Panc1 (cell line): Measurements from ENCODE around the gene CNN3. TPM values are rescaled to one million over a fixed set of nuclear protein-coding genes. Genes with fewer than 3 reads are reported as not detected.

Experiments used
- ATAC-seq: fragments of 200-7000 bp; cut with Tn5 transposase; 2 replicates; pipeline ENCODE4 v1.9.1; 2020; ENCODE audit warnings: mild to moderate bottlenecking, moderate library complexity
- BruUV-seq: library from RNA; stranded (reverse); fragments of 400-500 nt; replicated peaks from 2 replicates; lab custom pipeline; 2021; lab: Mats Ljungman, UMichigan
- CTCF ChIA-PET: fragments of 300-600 bp; sonication (Branson Sonifier 250); formaldehyde crosslinking; loops from one replicate; lab custom pipeline; 2022; ENCODE audit warnings: antibody characterized with exemption; lab: Charles Lee
- POLR2A ChIA-PET: fragments of 300-600 bp; sonication (Branson Sonifier 250); formaldehyde crosslinking; loops from one replicate; lab custom pipeline; 2022; ENCODE audit warnings: antibody characterized with exemption; lab: Charles Lee
- DNase-seq: peaks from one replicate; pipeline ENCODE4 v3.0.0-alpha.2; 2010; ENCODE audit warnings: low read depth, low spot score
- H3K27ac ChIP-seq: 2 replicates; pipeline ENCODE4 v1.5.1; 2011; ENCODE audit warnings: mild to moderate bottlenecking, low read length, inconsistent platforms
- H3K27me3 ChIP-seq: fragments of 200-500 bp; sonication (Bioruptor generic); 2 replicates; pipeline ENCODE4 v1.6.0; 2014; ENCODE audit warnings: low read length, inconsistent platforms; ENCODE audit not compliant: control insufficient read depth, insufficient read depth
- H3K36me3 ChIP-seq: fragments of 200-500 bp; sonication (Bioruptor generic); 2 replicates; pipeline ENCODE4 v1.5.1; 2014; ENCODE audit warnings: inconsistent platforms, mild to moderate bottlenecking, low read length, moderate library complexity; ENCODE audit not compliant: control insufficient read depth, insufficient read depth
- H3K4me1 ChIP-seq: 2 replicates; pipeline ENCODE4 v1.5.1; 2011; ENCODE audit warnings: inconsistent platforms, mild to moderate bottlenecking, low read length, moderate library complexity; ENCODE audit not compliant: control insufficient read depth, insufficient read depth
- H3K4me3 ChIP-seq, 2 experiments: 2 replicates each; pipeline ENCODE4 v1.5.1; 2011 to 2012; ENCODE audit warnings: low read depth in 2 of 2, low read length in 2 of 2, mild to moderate bottlenecking in 2 of 2, inconsistent platforms in 1 of 2, moderate library complexity in 1 of 2
- H3K9me3 ChIP-seq: fragments of 200-500 bp; sonication (Bioruptor generic); 2 replicates; pipeline ENCODE4 v1.5.1; 2014; ENCODE audit warnings: low read depth, mild to moderate bottlenecking, inconsistent platforms, low read length, moderate library complexity; ENCODE audit not compliant: control insufficient read depth, insufficient read depth
- CTCF ChIP-seq: fragments of 450-650 bp; IDR thresholded peaks from 2 replicates; pipeline ENCODE4 v1.5.1; 2017; ENCODE audit warnings: mild to moderate bottlenecking
- POLR2AphosphoS5 ChIP-seq: IDR thresholded peaks from 2 replicates; pipeline ENCODE4 v1.6.1; 2012; ENCODE audit warnings: mild to moderate bottlenecking, low read depth, low read length, moderate library complexity
- REST ChIP-seq, 2 experiments: IDR thresholded peaks; 2 replicates each; pipeline ENCODE4 v1.6.1; 2011 to 2012; ENCODE audit warnings: low read depth in 2 of 2, control low read depth in 1 of 2, low read length in 1 of 2, mild to moderate bottlenecking in 1 of 2, moderate library complexity in 1 of 2; ENCODE audit not compliant: insufficient read depth in 1 of 2
- SIN3A ChIP-seq: IDR thresholded peaks from 2 replicates; pipeline ENCODE4 v1.6.1; 2012; ENCODE audit warnings: low read depth, mild to moderate bottlenecking, low read length, moderate library complexity, borderline replicate concordance; ENCODE audit not compliant: insufficient read depth
- TCF7L2 ChIP-seq: IDR thresholded peaks from 2 replicates; pipeline ENCODE4 v1.6.1; 2011; ENCODE audit warnings: mild to moderate bottlenecking, low read depth, low read length, inconsistent platforms
- in situ Hi-C: cut with HindIII; loops from 2 replicates; pipeline ENCODE4 v1.10.0; 2016; ENCODE audit warnings: low sequenced_read_pairs, low pct_unique_long_range_greater_than_20kb
- intact Hi-C: fragments of 100-400 bp; cut with micrococcal nuclease; formaldehyde crosslinking; loops from one replicate; pipeline ENCODE4 v1.10.0; 2022; ENCODE audit not compliant: unreplicated experiment
- total RNA-seq: library from RNA; stranded (reverse); gene quantifications from one replicate; pipeline ENCODE4 v1.2.1, GENCODE V29; 2021; ENCODE audit not compliant: unreplicated experiment

CNN3 gene
- total RNA-seq, 1 experiment from 2014 or later = 72.3 TPM

- Histone ChIP-seq H3K4me1 (no peaks in the 10 kb centered on the region), H3K4me3 (no peak overlapping the region), H3K27ac (no peak overlapping the region), H3K36me3 (no peaks in the 10 kb centered on the region), H3K27me3 (no peaks in the 10 kb centered on the region), H3K9me3 (no peaks in the 10 kb centered on the region)
- in situ Hi-C loops (no loop called here), intact Hi-C loops (no loop called here)
- ATAC-seq = no peak
- no peak for DNase-seq
- BruUV-seq = no TSS peak
- no peak for TF ChIP-seq TCF7L2
- TF ChIP-seq REST (IDR thresholded peaks at IDR 0.05; ENCODE audit: insufficient read depth in 1 of 2, low read depth in 2 of 2, low read length in 1 of 2) = no peak
- TF ChIP-seq POLR2AphosphoS5 = no peak
- no peak for TF ChIP-seq SIN3A
- POLR2A ChIA-PET = no interaction called here
- CTCF ChIA-PET = interaction anchor here (0.5 kb wide), 1 partner anchor 177 kb away, joined by 4 read pairs; the partner anchor contains the start of gene TLCD4
These were observed 13.8 kb upstream of the CNN3 start for GRCh38 chr1:94940738-94941137.

- H3K4me1 ChIP-seq = no peaks in the 10 kb centered on the region
- H3K27ac ChIP-seq = no peak overlapping the region
- H3K9me3 ChIP-seq = no peaks in the 10 kb centered on the region
- intact Hi-C loops (no loop called here), in situ Hi-C loops (no loop called here)
- H3K27me3 ChIP-seq = no peaks in the 10 kb centered on the region
- BruUV-seq = no TSS peak
- ChIA-PET POLR2A (no interaction called here), CTCF (no interaction called here)
- no peaks in the 10 kb centered on the region for H3K36me3 ChIP-seq
- no peak for ATAC-seq
- H3K4me3 ChIP-seq = no peak overlapping the region
- TF ChIP-seq TCF7L2 (no peak), REST (IDR thresholded peaks at IDR 0.05; ENCODE audit: insufficient read depth in 1 of 2, low read depth in 2 of 2, low read length in 1 of 2) (no peak), POLR2AphosphoS5 (no peak), SIN3A (no peak), CTCF (no peak)
- DNase-seq = no peak
These were observed 10.9 kb upstream of the CNN3 start for GRCh38 chr1:94937820-94938219.
